ENCODE results near the gene FREM1.

DNA sequence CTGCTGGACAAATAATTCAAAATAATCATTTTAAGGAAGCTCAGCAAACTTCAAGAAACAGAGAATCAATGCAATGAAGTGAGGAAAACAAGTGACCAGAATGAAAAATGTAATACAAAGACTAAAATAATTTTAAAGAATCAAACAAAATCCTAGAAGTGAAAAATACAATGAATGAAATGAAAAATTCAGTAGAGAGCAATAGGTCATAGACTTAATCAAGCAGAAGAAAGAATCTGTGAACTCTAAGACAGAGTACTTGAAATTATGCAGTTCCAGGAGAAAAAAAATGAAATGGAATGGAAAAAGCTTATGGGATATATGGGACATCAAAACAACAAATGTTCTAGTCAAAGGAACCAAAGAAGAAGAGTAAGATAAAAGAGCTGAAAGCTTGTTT lies 205.1 kb downstream of the FREM1 start:
- TF ChIP-seq, protein P1, sequence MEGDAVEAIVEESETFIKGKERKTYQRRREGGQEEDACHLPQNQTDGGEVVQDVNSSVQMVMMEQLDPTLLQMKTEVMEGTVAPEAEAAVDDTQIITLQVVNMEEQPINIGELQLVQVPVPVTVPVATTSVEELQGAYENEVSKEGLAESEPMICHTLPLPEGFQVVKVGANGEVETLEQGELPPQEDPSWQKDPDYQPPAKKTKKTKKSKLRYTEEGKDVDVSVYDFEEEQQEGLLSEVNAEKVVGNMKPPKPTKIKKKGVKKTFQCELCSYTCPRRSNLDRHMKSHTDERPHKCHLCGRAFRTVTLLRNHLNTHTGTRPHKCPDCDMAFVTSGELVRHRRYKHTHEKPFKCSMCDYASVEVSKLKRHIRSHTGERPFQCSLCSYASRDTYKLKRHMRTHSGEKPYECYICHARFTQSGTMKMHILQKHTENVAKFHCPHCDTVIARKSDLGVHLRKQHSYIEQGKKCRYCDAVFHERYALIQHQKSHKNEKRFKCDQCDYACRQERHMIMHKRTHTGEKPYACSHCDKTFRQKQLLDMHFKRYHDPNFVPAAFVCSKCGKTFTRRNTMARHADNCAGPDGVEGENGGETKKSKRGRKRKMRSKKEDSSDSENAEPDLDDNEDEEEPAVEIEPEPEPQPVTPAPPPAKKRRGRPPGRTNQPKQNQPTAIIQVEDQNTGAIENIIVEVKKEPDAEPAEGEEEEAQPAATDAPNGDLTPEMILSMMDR (IDR thresholded peaks at IDR 0.05) = no peak
- no peak for TF ChIP-seq POLR2A (IDR thresholded peaks at IDR 0.05)

All from thyroid gland (tissue), 4 donors.